ENCODE measurements around the gene POU2F2.

POU2F2 gene

DNA sequence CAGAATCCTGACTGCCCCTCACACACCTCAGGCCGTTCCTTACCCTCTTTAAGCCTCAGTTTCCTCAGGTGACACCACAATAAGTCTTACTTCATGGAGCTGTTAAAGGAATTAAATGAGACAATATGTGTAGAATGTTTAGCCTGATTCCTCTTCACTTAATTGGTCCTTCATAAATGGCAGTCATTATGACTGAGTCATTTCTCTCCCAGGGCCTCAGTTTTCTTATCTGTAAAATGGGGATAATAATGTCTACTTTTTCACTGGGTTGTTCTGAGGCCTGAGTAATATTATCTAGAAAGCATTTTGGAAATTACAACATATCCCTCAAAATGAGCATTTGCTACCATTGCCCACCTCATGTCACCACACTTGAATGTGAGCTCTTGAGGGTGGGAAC, 21.6 kb downstream of the POU2F2 start:
- H3K79me2 ChIP-seq (ENCODE audit: insufficient read depth, low read length) = no peaks in the 10 kb centered on the region
- no peak for DNase-seq
- ATAC-seq (ENCODE audit: insufficient read depth, low read depth) = no peak
- no peak for TF ChIP-seq EZH2 (IDR thresholded peaks at IDR 0.05; ENCODE audit: borderline replicate concordance, low read depth, low read length, severe bottlenecking)
- TF ChIP-seq, protein P1, sequence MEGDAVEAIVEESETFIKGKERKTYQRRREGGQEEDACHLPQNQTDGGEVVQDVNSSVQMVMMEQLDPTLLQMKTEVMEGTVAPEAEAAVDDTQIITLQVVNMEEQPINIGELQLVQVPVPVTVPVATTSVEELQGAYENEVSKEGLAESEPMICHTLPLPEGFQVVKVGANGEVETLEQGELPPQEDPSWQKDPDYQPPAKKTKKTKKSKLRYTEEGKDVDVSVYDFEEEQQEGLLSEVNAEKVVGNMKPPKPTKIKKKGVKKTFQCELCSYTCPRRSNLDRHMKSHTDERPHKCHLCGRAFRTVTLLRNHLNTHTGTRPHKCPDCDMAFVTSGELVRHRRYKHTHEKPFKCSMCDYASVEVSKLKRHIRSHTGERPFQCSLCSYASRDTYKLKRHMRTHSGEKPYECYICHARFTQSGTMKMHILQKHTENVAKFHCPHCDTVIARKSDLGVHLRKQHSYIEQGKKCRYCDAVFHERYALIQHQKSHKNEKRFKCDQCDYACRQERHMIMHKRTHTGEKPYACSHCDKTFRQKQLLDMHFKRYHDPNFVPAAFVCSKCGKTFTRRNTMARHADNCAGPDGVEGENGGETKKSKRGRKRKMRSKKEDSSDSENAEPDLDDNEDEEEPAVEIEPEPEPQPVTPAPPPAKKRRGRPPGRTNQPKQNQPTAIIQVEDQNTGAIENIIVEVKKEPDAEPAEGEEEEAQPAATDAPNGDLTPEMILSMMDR (IDR thresholded peaks at IDR 0.05; ENCODE audit: borderline replicate concordance, extremely low read depth, low read length, poor library complexity, severe bottlenecking) = no peak
- no peaks in the 10 kb centered on the region for H3K9me3 ChIP-seq (ENCODE audit: insufficient read depth, low read length, severe bottlenecking)
- no peaks in the 10 kb centered on the region for H3K27me3 ChIP-seq (ENCODE audit: insufficient read depth, low read length, poor library complexity)
- H3K9ac ChIP-seq (ENCODE audit: low read depth, low read length) = no peak overlapping the region
- H4K20me1 ChIP-seq (ENCODE audit: insufficient read depth, low read length) = no peaks in the 10 kb centered on the region
- no peak overlapping the region for H3K27ac ChIP-seq (ENCODE audit: low read length)
- no peak overlapping the region for H3K4me3 ChIP-seq (ENCODE audit: low read depth in 1 of 2, low read length in 2 of 2)
- H3K4me2 ChIP-seq (ENCODE audit: insufficient read depth, low read length) = no peak overlapping the region
- peaks cover 20% of the 10 kb centered on the region for H3K4me1 ChIP-seq (ENCODE audit: insufficient read depth, low read length)
- no peak overlapping the region for H2AFZ ChIP-seq (ENCODE audit: low read depth, low read length)
- H3K36me3 ChIP-seq (ENCODE audit: insufficient read depth, low read length) = no peaks in the 10 kb centered on the region

DNA sequence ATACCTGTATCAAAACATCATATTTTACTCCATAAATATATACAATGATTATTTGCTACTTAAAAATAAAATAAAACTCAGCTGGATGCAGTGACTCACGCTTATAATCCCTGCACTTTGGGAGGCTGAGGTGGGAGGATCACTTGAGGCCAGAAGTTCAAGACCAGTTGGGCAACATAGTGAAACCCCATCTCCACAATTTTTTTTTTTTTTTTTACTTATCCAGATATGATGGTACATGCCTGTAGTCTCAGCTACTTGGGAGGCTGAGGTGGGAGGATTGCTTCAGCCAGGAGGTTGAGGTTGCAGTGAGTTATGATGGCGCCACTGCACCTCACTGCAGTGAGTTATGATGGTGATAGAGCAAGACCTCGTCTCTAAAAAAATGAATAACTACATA, 22.4 kb downstream of the POU2F2 start:
- Histone ChIP-seq H3K27me3 (ENCODE audit: insufficient read depth, low read length, poor library complexity) (peaks cover 5% of the 10 kb centered on the region), H2AFZ (ENCODE audit: low read depth, low read length) (no peak overlapping the region), H4K20me1 (ENCODE audit: insufficient read depth, low read length) (no peaks in the 10 kb centered on the region), H3K4me1 (ENCODE audit: insufficient read depth, low read length) (peaks cover 20% of the 10 kb centered on the region), H3K9me3 (ENCODE audit: insufficient read depth, low read length, severe bottlenecking) (no peaks in the 10 kb centered on the region), H3K36me3 (ENCODE audit: insufficient read depth, low read length) (no peaks in the 10 kb centered on the region), H3K27ac (ENCODE audit: low read length) (no peak overlapping the region), H3K4me2 (ENCODE audit: insufficient read depth, low read length) (no peak overlapping the region), H3K9ac (ENCODE audit: low read depth, low read length) (no peak overlapping the region), H3K79me2 (ENCODE audit: insufficient read depth, low read length) (no peaks in the 10 kb centered on the region), H3K4me3 (ENCODE audit: low read depth in 1 of 2, low read length in 2 of 2) (no peak overlapping the region)
- DNase-seq (no peak), ATAC-seq (ENCODE audit: insufficient read depth, low read depth) (no peak)
- TF ChIP-seq, protein P1 (IDR thresholded peaks at IDR 0.05; ENCODE audit: borderline replicate concordance, extremely low read depth, low read length, poor library complexity, severe bottlenecking) = no peak
- TF ChIP-seq EZH2 (IDR thresholded peaks at IDR 0.05; ENCODE audit: borderline replicate concordance, low read depth, low read length, severe bottlenecking) = no peak

DNA sequence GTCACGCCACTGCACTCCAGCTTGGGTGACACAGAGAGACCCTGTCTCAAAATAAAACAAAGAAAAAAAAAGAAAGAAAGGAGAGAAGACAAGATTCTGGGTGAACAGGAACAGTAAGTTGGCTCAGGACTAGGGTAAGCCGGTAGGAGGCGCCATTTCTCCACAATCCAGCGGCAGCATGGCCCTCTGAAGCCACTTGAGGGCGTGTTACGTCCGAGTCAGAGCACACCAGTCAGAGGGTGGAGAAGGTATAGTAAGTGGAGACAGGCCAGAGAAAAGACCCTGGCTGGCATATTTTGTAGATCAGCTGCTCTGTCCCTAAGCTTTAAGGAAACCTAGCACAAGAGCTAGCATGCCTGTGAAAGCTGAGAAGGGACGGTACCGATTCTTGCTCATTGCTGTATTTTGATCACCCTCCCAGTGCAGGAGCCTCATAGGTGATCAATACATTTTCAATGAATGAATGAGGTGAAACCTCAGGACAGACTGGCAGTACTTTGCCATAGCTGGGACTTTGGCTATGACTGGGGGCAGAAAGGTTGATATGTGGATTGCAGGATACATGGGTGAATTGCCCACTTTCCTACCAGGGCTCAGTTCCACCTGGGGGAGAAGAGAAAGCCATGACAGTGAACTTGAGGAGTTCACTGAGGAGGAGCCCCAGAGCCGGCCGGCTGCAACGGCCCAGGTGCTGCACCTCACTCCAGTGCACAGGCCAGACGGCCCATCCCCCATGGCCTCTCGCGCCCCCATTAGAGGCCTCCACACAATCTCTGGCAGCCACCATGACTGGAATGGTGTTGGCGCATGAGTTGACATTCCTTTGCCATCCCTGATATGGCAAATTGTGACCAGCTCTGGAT, 23.5 kb downstream of the POU2F2 start:
- H3K27ac ChIP-seq (ENCODE audit: low read length) = no peak overlapping the region
- H3K4me1 ChIP-seq (ENCODE audit: insufficient read depth, low read length) = peaks cover 10% of the 10 kb centered on the region
- DNase-seq = peak; percentile 88
- TF ChIP-seq EZH2 (IDR thresholded peaks at IDR 0.05; ENCODE audit: borderline replicate concordance, low read depth, low read length, severe bottlenecking) = no peak
- TF ChIP-seq, protein P1 (IDR thresholded peaks at IDR 0.05; ENCODE audit: borderline replicate concordance, extremely low read depth, low read length, poor library complexity, severe bottlenecking) = peak; percentile 100
- no peaks in the 10 kb centered on the region for H3K79me2 ChIP-seq (ENCODE audit: insufficient read depth, low read length)
- no peaks in the 10 kb centered on the region for H4K20me1 ChIP-seq (ENCODE audit: insufficient read depth, low read length)
- no peak overlapping the region for H3K9ac ChIP-seq (ENCODE audit: low read depth, low read length)
- ATAC-seq (ENCODE audit: insufficient read depth, low read depth) = peak; percentile 98
- H3K9me3 ChIP-seq (ENCODE audit: insufficient read depth, low read length, severe bottlenecking) = no peaks in the 10 kb centered on the region
- no peak overlapping the region for H3K4me2 ChIP-seq (ENCODE audit: insufficient read depth, low read length)
- no peaks in the 10 kb centered on the region for H3K36me3 ChIP-seq (ENCODE audit: insufficient read depth, low read length)
- peaks cover 5% of the 10 kb centered on the region for H3K27me3 ChIP-seq (ENCODE audit: insufficient read depth, low read length, poor library complexity)
- peak overlapping the region; percentile 40 for H2AFZ ChIP-seq (ENCODE audit: low read depth, low read length)
- H3K4me3 ChIP-seq (ENCODE audit: low read depth in 1 of 2, low read length in 2 of 2) = no peak overlapping the region
